Large intestine (tissue), 3 donors: ENCODE data around the gene CUTA. TPM values are rescaled to one million over a fixed set of nuclear protein-coding genes. Genes with fewer than 3 reads are reported as not detected.
"Not testable (repeated sequence)": the region's sequence is repeated elsewhere in the genome, so short reads cannot be mapped to it uniquely, and the experiment has no call there.

Experiments used
- DNase-seq, 2 donors: peaks; one replicate each; pipeline versions ENCODE4 v3.0.0 to v3.0.0-alpha.2; 2013
- H3K27ac ChIP-seq: one replicate; pipeline ENCODE4 v1.5.1; 2013; ENCODE audit warnings: low read length
- H3K27me3 ChIP-seq: 2 replicates; pipeline ENCODE4 v1.6.1; 2013; ENCODE audit warnings: low read length; ENCODE audit not compliant: control insufficient read depth, insufficient read depth
- H3K36me3 ChIP-seq: 2 replicates; pipeline ENCODE4 v1.6.1; 2013; ENCODE audit warnings: low read length; ENCODE audit not compliant: control insufficient read depth, insufficient read depth
- H3K4me1 ChIP-seq: one replicate; pipeline ENCODE4 v1.6.1; 2013; ENCODE audit warnings: low read length; ENCODE audit not compliant: control insufficient read depth, insufficient read depth
- H3K4me3 ChIP-seq: one replicate; pipeline ENCODE4 v1.5.1; 2013; ENCODE audit warnings: low read length
- H3K9me3 ChIP-seq: one replicate; pipeline ENCODE4 v1.6.1; 2013; ENCODE audit warnings: mild to moderate bottlenecking, low read depth, low read length, moderate library complexity; ENCODE audit not compliant: control insufficient read depth
- WGBS: methylation state at CpG from one replicate; pipeline ENCODE4 v1.1.5; 2013; ENCODE audit warnings: low lambda C conversion rate; ENCODE audit not compliant: insufficient coverage; 5-methylcytosine and 5-hydroxymethylcytosine counted together
- polyA plus RNA-seq: library from polyadenylated mRNA; unstranded; fragments of 120-200 nt; gene quantifications from one replicate; pipeline ENCODE4 v1.2.1, GENCODE V29; 2013

The CUTA gene
- polyA plus RNA-seq, 1 donor, result 229 TPM

DNA sequence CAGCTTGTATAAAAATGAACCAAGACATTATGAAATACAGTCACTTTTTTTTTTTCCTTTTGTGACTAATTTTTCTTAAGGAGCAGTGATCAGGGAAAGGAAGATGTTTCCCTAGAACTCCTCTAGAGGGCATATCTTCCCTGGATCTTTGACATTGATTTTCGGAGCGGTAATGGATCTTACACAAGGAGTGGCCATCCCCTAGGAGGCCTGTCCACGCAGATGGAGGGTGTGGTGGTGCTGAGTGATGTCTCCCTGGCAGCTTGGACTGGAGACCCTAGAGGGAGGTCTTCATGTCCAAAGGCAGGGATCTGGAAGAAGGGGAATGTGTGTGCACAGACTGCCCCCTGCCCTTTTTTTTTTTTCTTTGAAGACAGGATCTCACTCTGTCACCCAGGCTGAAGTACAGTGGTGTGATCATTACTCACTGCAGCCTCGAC, 33.3 kb downstream of the CUTA start:
- peak in 1 of 2 donors; percentile 25 for DNase-seq
- Histone ChIP-seq H3K9me3 (no peaks in the 10 kb centered on the region), H3K4me1 (no peaks in the 10 kb centered on the region), H3K36me3 (no peaks in the 10 kb centered on the region), H3K27me3 (no peaks in the 10 kb centered on the region), H3K27ac (no peak overlapping the region), H3K4me3 (no peak overlapping the region)
- no CpG with 5 or more reads among the region's 4 CpGs for WGBS

DNA sequence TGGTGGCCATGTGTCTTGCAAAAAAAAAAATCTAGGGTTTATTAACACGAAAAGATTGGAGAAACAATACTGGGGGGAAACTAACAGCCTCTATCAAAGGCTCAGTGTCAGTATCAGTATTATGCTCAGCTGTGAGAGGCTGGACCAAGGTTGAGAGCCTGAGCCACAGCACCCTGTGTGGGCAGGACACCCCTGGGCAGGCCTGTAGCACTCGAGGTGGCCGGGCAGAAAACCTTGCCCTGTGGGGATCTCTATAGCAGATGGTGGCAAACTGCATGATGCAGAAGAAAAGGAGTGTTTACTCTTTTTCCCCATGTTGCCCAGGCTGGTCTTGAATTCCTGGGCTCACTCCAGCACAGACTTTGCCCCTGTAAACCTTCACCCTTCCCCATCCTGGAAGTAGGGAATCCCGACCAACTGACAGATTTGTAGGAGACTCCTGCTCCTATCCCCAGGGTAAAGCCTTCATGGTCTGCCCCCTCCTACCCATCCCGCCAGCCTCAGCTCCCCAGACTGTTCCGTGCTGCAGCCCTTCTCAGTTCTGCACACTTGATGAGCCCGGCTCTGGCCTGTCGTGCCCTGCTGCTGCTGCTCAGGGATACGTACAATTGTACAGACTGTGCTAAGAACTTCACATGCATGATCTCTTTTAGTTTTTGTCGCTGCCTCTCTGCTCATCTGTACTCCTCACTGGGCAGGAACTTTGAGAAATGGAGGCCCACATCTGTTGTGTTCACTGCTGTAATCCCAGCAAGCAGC, 34.3 kb downstream of the CUTA start:
- Histone ChIP-seq H3K4me1 (no peaks in the 10 kb centered on the region), H3K36me3 (no peaks in the 10 kb centered on the region), H3K27ac (no peak overlapping the region), H3K4me3 (no peak overlapping the region), H3K9me3 (no peaks in the 10 kb centered on the region), H3K27me3 (no peaks in the 10 kb centered on the region)
- no CpG with 5 or more reads among the region's 10 CpGs for WGBS
- no peak for DNase-seq

DNA sequence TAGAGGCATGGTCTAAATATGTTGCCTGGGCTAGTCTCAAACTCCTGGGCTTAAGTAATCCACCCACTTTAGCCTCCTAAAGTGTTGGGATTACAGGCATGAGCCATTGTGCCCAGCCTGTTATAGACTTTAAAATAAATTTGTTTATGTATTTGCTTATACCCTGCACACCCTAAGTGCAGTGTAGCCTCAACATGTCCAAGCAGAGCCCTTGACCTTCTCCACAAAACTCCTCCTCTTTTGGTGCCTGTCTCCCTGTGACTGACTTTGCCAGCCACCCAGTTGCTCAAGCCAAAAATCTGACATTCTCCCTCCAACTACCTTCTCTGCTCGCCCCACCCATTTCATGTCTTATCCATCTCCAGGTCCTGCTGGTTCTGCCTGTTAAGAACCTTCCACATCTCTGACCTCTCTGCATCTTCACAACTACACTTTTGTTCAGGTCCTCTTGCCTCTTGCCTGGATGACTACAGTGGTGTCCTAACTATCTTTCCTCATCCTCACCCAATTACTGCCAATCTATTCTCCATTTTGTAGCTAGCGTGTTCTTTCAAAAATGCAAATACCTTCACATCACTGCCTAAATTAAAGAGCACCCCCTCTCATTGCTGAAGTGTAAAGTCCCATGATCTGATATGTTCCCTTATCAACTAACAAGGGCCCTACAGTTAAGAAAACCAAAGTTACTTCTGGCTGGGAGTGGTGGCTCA, 37.5 kb downstream of the CUTA start:
- no peak for DNase-seq
- Histone ChIP-seq H3K4me3 (no peak overlapping the region), H3K27me3 (no peaks in the 10 kb centered on the region), H3K9me3 (no peaks in the 10 kb centered on the region), H3K4me1 (no peaks in the 10 kb centered on the region), H3K27ac (no peak overlapping the region), H3K36me3 (no peaks in the 10 kb centered on the region)
- 86% methylated on average over 1 of the region's 2 CpGs for WGBS

DNA sequence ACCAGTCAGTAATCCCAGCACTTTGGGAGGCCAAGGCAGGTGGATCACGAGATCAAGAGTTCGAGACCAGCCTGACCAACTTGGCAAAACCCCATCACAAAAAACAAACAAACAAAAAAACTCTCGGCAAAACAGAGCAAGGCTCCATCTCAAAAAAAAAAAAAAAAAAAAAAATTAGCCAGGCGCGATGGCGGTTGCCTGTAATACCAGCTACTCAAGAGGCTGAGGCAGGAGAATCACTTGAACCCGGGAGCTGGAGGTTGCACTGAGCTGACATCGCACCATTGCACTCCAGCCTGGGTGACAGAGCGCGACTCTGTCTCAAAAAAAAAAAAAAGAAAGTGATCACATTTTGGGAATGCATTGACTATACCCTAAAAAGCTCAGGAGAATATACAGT, 38.7 kb downstream of the CUTA start:
- H3K4me1 ChIP-seq, DNase-seq, H3K9me3 ChIP-seq, H3K27ac ChIP-seq, H3K36me3 ChIP-seq, H3K27me3 ChIP-seq, H3K4me3 ChIP-seq: not testable (repeated sequence)
- WGBS, result 83% methylated on average over 2 of the region's 10 CpGs

DNA sequence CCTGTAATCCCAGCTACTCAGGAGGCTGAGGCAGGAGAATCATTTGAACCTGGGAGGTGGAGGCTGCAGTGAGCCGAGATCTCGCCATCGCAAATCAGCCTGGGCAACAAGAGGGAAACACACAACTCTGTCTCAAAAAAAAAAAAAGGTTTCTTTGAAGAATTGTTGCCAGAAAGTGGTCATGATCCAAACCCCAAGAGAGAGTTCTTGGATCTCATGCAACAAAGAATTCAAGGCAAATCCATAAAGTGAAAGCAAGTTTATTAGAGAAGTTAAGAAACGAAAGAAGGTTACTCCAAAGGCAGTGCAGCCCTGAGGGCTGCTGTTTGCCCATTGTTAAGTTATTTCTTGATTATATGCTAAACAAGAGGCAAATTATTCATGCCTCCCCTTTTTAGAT, 40.7 kb downstream of the CUTA start:
- WGBS, result no CpG with 5 or more reads among the region's 4 CpGs
- Histone ChIP-seq H3K27ac (no peak overlapping the region), H3K27me3 (no peaks in the 10 kb centered on the region), H3K4me1 (no peaks in the 10 kb centered on the region), H3K4me3 (no peak overlapping the region), H3K36me3 (no peaks in the 10 kb centered on the region), H3K9me3 (no peaks in the 10 kb centered on the region)
- DNase-seq, result no peak

DNA sequence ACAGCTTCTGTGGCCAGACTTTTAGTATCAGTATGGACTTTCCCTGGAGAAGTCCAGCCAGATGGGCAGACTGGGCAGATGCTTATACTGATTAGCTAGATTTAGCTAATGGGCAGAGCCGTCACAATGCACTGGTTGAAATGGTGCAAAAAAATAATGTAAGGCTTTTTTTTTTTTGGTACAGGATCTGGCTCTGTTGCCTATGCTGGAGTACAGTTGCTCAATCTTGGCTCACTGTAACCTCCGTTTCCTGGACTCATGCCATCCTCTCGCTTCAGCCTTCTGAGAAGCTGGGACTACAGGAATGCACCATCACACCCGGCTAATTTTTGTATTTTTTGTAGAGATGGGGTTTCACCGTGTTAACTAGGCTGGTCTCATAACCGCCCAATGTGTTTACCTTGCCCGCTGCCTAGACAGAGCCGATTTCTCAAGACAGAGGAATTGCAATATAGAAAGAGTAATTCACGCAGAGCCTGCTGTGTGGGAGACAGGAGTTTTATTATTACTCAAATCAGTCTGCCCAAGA, 42.7 kb downstream of the CUTA start:
- Histone ChIP-seq H3K27me3 (no peaks in the 10 kb centered on the region), H3K27ac (no peak overlapping the region), H3K36me3 (no peaks in the 10 kb centered on the region), H3K4me1 (no peaks in the 10 kb centered on the region), H3K4me3 (no peak overlapping the region), H3K9me3 (no peaks in the 10 kb centered on the region)
- no CpG with 5 or more reads among the region's 9 CpGs for WGBS
- peak in 1 of 2 donors; percentile 34 for DNase-seq

DNA sequence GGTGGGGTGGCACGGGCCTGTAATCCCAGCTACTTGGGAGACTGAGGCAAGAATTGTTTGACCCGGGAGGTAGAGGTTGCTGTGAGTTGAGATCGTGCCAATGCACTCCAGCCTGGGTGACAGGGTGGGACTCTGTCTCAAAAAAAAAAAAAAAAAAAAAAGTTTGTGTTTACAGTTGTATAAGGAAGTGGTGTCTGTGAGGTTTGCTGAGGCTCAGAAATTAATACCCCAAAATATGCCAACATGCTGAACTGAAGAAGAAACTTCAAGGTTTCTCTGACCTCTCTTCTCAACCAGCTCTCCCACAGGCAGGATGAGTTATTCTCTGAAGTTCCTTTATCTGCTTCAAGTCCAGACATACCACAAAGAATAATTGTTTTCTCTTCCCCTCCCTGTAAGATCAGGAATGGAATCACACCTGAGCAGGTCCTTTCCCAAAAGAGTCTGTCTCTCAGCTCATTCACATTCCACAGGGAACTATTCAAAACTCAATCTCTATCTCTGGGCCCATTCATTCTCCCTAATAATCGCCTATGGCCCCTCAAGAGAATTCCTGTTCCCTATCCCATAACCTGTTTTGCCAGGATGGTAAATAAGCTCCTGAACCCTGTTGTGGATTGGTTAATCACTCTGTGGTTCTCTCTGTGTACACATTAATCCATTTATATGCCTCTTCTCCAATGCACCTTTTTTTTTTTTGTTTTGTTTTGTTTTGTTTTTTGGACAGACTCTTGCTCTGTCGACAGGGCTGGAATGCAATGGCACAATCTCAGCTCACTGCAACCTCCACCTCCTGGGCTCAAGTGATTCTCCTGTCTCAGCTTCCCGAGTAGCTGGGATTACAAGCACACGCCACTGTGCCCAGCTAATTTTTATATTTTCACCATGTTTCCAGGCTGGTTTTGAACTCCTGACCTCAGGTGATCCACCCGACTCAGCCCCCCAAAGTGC, 43.7 kb downstream of the CUTA start:
- Histone ChIP-seq H3K27ac (no peak overlapping the region), H3K9me3 (no peaks in the 10 kb centered on the region), H3K36me3 (no peaks in the 10 kb centered on the region), H3K27me3 (no peaks in the 10 kb centered on the region), H3K4me3 (no peak overlapping the region), H3K4me1 (no peaks in the 10 kb centered on the region)
- WGBS, result 92% methylated on average over 2 of the region's 8 CpGs
- no peak for DNase-seq

DNA sequence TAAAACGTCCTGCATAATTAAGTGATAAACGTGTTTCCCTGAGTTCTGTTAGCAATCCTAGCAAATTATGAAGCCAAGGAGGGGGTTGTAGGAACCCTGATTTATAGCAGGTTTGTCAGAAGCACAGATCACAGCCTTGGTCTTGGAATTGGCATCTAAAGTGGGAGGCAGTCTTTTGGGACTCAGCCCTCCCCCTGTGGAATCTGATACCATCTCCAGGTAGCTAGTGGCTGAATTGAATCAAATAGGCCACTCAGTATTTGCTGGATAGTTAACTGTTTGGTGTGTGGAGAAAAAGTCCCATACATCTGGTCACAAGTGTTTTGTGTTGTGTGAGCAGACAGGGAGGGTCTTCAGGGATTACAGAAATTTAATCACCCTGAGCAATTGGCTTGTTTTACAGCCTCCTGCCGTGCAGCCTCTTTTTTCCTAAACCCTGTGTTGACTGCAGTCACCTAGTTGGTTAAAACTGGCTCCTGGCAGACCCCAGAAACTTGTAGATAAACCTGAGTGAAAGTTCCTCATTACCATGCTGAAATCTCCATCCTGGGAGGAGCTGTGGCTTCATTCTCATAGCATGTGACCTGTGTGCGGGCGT, 45.3 kb downstream of the CUTA start:
- Histone ChIP-seq H3K4me1 (no peaks in the 10 kb centered on the region), H3K9me3 (no peaks in the 10 kb centered on the region), H3K27me3 (no peaks in the 10 kb centered on the region), H3K36me3 (no peaks in the 10 kb centered on the region), H3K4me3 (no peak overlapping the region), H3K27ac (no peak overlapping the region)
- no peak for DNase-seq
- WGBS, result 60% methylated on average over 2 of the region's 5 CpGs

DNA sequence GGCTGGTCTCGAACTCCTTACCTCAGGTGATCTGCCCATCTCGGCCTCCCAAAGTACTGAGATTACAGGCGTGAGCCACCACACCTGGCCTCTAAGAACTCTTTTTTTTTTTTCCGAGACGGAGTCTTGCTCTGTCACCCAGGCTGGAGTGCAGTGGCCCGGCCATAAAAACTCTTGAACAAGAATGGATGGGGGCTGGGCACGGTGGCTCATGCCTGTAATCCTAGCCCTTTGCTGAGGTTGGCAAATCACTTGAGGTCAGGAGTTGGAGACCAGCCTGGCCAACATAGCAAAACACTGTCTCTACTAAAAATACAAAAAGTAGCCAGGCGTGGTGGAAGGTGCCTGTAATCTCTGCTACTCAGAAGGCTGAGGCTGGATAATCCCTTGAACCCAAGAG, 46.0 kb downstream of the CUTA start:
- not testable (repeated sequence) for H3K36me3 ChIP-seq, H3K4me3 ChIP-seq, H3K27ac ChIP-seq, H3K27me3 ChIP-seq, H3K4me1 ChIP-seq, DNase-seq, H3K9me3 ChIP-seq
- no CpG with 5 or more reads among the region's 8 CpGs for WGBS

DNA sequence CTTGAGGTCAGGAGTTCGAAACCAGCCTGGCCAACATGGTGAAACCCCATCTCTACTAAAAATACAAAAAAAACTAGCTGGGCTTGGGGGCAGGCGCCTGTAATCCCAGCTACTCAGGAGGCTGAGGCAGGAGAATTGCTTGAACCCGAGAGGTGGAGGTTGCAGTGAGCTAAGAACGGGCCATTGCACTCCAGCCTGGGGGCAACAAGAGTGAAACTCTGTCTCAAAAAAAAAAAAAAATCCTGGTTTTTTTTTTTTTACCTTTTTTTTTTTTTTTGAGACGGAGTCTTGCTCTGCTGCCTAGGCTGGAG, 50.2 kb downstream of the CUTA start:
- H3K27me3 ChIP-seq, H3K9me3 ChIP-seq: not testable (repeated sequence)
- no CpG with 5 or more reads among the region's 5 CpGs for WGBS

More for the DNA sequence above, 50.2 kb downstream of the CUTA start:
- not testable (repeated sequence) for H3K4me1 ChIP-seq, H3K27ac ChIP-seq, H3K36me3 ChIP-seq, DNase-seq, H3K4me3 ChIP-seq
